NCI-H748 (cell line): Measurements from ENCODE around the gene KLF2.

Experiments
- DNase-seq: peaks from one replicate; lab custom pipeline; 2025; ENCODE audit not compliant: unreplicated experiment; lab: John Stamatoyannopoulos, UW

Gene KLF2

DNA sequence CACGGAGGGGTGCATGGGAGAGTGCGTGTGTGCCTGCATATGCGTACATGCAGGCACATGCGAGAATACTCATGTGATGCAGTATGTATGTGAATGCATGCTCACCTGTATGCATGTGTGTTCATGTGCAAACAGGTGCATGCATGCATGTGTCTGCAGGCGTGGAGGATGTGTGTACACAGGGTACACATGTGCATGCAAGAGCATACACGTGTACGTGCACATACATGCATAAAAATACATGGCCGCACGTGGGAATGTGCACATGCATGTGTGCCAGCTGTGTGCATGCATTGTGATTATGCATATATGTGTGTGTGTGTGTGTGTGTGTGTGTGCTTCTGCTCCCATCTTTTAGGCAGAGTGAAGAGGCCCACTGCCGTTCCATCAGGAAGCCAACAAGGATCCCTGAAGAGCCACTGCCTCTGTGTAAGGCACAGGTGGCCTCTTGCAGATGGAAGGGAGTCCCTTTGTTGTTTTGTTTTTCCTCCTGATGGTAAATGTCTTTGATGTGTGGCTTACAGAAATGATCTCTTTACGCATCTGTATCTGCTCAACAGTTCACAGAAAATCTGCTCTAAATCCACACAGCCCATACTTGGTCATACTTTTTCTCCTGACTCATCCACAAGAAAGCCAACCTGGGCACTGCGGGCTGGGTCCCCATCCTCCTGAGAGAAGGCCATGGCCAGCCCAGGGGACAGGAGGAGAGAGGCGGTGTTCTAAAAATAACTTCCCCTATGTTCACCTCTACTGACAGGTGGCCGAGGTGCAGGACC, 50.7 kb downstream of the KLF2 start:
- DNase-seq = no peak

DNA sequence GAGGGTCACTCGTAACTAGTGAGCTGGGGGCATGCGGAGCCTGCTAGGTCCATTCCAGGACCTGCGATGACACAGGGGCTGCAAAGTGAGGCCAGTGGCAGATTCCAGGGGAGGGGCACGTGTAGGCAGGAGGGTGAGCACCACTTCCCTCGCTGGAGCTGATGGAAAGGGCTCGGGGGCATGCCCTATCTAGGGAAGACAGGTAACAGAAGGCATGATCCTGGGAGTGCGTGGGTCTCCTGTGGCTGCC, 51.2 kb downstream of the KLF2 start:
- DNase-seq = no peak

GRCh38 chr19:16376241-16376640, 51.6 kb downstream of the KLF2 start:
- no peak for DNase-seq

DNA sequence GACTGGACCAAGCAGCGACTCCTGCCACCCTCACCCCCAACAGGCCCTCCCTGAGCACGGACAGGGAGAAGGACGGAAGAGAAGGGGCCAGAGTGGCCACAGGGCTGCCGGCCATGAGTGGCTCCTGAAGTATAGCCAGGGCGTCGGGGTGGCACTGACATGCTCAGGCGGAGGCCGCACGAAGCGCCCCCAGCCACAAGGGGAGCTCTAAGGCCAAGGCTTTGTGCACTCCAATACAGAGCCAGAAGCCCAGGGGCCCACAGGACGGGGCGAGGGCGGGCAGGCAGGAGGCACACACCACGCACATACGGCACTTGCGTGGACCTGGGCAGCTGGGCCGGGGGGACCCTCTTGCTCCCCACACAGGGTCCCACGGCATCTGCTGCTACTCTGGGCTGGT, 52.0 kb downstream of the KLF2 start:
- DNase-seq = no peak

DNA sequence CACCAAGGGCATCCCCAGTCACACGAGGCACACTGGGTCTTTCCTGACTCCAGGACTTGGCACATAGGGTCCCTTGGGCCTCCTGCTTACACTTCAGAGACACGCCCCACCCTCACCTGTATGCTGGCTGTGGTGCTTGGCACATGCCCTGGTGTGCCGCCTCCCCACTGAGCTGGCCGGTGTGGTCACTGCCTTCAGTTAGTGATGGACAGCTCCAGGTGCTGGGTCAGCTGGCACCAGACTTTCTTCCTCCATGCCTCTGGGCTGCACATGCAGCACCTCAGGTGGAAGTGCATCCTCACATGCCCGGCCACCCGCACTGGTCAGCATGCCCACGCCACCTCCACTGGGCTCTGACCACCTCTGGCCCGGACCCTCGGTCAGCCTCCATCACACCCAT, 52.9 kb downstream of the KLF2 start:
- DNase-seq = no peak
